Sigmoid colon (tissue), 7 donors: ENCODE measurements around the gene RASSF8. TPM values are rescaled to one million over a fixed set of nuclear protein-coding genes. Genes with fewer than 3 reads are reported as not detected.
A peak's percentile ranks its signal among the peaks of the same experiment; 100 is the strongest.

Experiments
- DNase-seq: peaks from one replicate; pipeline ENCODE4 v3.0.0-alpha.2; 2019
- H3K27ac ChIP-seq, 4 donors: fragments of 200-600 bp; sonication (generic); one replicate each; pipeline ENCODE4 v1.5.1; 2016 to 2019; ENCODE audit warnings: mild to moderate bottlenecking in 1 of 4
- H3K27me3 ChIP-seq, 3 donors: fragments of 200-600 bp; sonication (generic); one replicate each; pipeline ENCODE4 v1.5.1; 2019; ENCODE audit warnings: mild to moderate bottlenecking in 1 of 3
- H3K36me3 ChIP-seq, 4 donors: fragments of 200-600 bp; sonication (generic); one replicate each; pipeline ENCODE4 v1.5.1; 2016 to 2019
- H3K4me1 ChIP-seq, 4 donors: fragments of 200-600 bp; sonication (generic); one replicate each; pipeline ENCODE4 v1.5.1; 2017 to 2019
- H3K4me3 ChIP-seq, 4 donors: fragments of 200-600 bp; sonication (generic); one replicate each; pipeline ENCODE4 v1.5.1; 2017 to 2019; ENCODE audit warnings: mild to moderate bottlenecking in 2 of 4, moderate library complexity in 1 of 4
- H3K9me3 ChIP-seq, 4 donors: fragments of 200-600 bp in 3 of 4; sonication (generic) in 3 of 4; one replicate each; pipeline versions ENCODE4 v1.5.1 to v1.6.1; 2013 to 2019
- CTCF ChIP-seq, 4 experiments: fragments of 450-650 bp in 3 of 4; fragments of 200-600 bp in 1 of 4; IDR thresholded peaks; one replicate each; pipeline ENCODE4 v1.5.1; 2016 to 2019; ENCODE audit warnings: antibody characterized with exemption in 4 of 4, mild to moderate bottlenecking in 3 of 4, moderate library complexity in 2 of 4
- EP300 ChIP-seq, 4 donors: sonication (generic); formaldehyde crosslinking; IDR thresholded peaks; one replicate each; pipeline ENCODE4 v1.6.1; 2017; ENCODE audit warnings: antibody characterized with exemption in 4 of 4
- POLR2A ChIP-seq, 2 donors: fragments of 450-650 bp; IDR thresholded peaks; one replicate each; pipeline ENCODE4 v1.6.1; 2016; ENCODE audit warnings: antibody characterized with exemption in 2 of 2, mild to moderate bottlenecking in 2 of 2, moderate library complexity in 2 of 2
- POLR2AphosphoS5 ChIP-seq, 4 donors: sonication (generic); formaldehyde crosslinking; IDR thresholded peaks; one replicate each; pipeline ENCODE4 v1.6.1; 2017; ENCODE audit warnings: antibody characterized with exemption in 4 of 4
- WGBS, 2 donors: extraction: QIAGEN DNeasy Blood & Tissue Kit; methylation state at CpG; one replicate each; pipeline ENCODE4 v1.1.7; 2013; 5-methylcytosine and 5-hydroxymethylcytosine counted together
- intact Hi-C: fragments of 100-400 bp; cut with DNase I; formaldehyde crosslinking; loops from one replicate; pipeline ENCODE4 v1.15.1; 2023
- polyA plus RNA-seq, 3 donors: library from polyadenylated mRNA; stranded (reverse); fragments of 200-250 nt; gene quantifications; one replicate each; pipeline ENCODE4 v1.2.3, GENCODE V29; 2013
- total RNA-seq, 4 donors: library from RNA; depleted of rRNA; stranded (reverse); fragments of >200 nt; gene quantifications; one replicate each; pipeline ENCODE4 v1.1.0, GENCODE V29; 2016
- donor health status: healthy with polysubstance abuse.
- donor health status: Bipolar disorder and iron deficiency.
- donor health status: healthy.

RASSF8 gene
- total and polyA plus RNA-seq, 7 donors, result 0.92 to 109 (median 74.0) TPM

GRCh38 chr12:25972783-25973182 is 14.3 kb downstream of the RASSF8 start:
- Histone ChIP-seq H3K27me3 (no peaks in the 10 kb centered on the region), H3K4me1 (peaks cover 0 to 98% (median 95%) of the 10 kb centered on the region in 4 donors), H3K36me3 (no peaks in the 10 kb centered on the region), H3K27ac (peak overlapping the region in 2 of 4 donors; percentile 69 to 84), H3K4me3 (no peak overlapping the region), H3K9me3 (no peaks in the 10 kb centered on the region)
- no peak for DNase-seq
- 89 to 92% methylated on average over 2 of the region's 2 CpGs for WGBS, 2 donors
- intact Hi-C loops, result loop anchor here (10.0 kb wide), 1 partner anchor 222 kb away; the partner anchor contains the start of gene SSPN
- TF ChIP-seq POLR2AphosphoS5 (IDR thresholded peaks at IDR 0.05) (no peak), CTCF (IDR thresholded peaks at IDR 0.05) (no peak), POLR2A (IDR thresholded peaks at IDR 0.05) (no peak), EP300 (IDR thresholded peaks at IDR 0.05) (no peak)

GRCh38 chr12:25975179-25975578 is 16.7 kb downstream of the RASSF8 start:
- intact Hi-C loops, result loop anchor here (10.0 kb wide), 1 partner anchor 220 kb away; the partner anchor contains the start of gene SSPN
- 90 to 99% methylated on average over 3 of the region's 3 CpGs for WGBS, 2 donors

GRCh38 chr12:25975682-25976081 is 17.2 kb downstream of the RASSF8 start:
- peaks cover 0 to 94% (median 88%) of the 10 kb centered on the region in 4 donors for H3K4me1 ChIP-seq
- H3K27ac ChIP-seq, result peak overlapping the region in 3 of 4 donors; percentile 8 to 84 (median 53)
- no peak for DNase-seq

More at GRCh38 chr12:25975179-25975578, 16.7 kb downstream of the RASSF8 start:
- Histone ChIP-seq H3K9me3 (no peaks in the 10 kb centered on the region), H3K27ac (peak overlapping the region in 2 of 4 donors; percentile 53 to 84), H3K36me3 (no peaks in the 10 kb centered on the region), H3K4me3 (no peak overlapping the region), H3K4me1 (peaks cover 0 to 97% (median 89%) of the 10 kb centered on the region in 4 donors), H3K27me3 (no peaks in the 10 kb centered on the region)
- TF ChIP-seq POLR2AphosphoS5 (IDR thresholded peaks at IDR 0.05) (no peak), POLR2A (IDR thresholded peaks at IDR 0.05) (no peak), EP300 (IDR thresholded peaks at IDR 0.05) (no peak), CTCF (IDR thresholded peaks at IDR 0.05) (no peak)
- no peak for DNase-seq

GRCh38 chr12:25976289-25976688 is 17.8 kb downstream of the RASSF8 start:
- peaks cover 0 to 94% (median 85%) of the 10 kb centered on the region in 4 donors for H3K4me1 ChIP-seq
- no peaks in the 10 kb centered on the region for H3K9me3 ChIP-seq
- intact Hi-C loops, result loop anchor here (10.0 kb wide), 1 partner anchor 219 kb away; the partner anchor contains the start of gene SSPN
- no peaks in the 10 kb centered on the region for H3K27me3 ChIP-seq
- peak overlapping the region in 3 of 4 donors; percentile 8 to 84 (median 53) for H3K27ac ChIP-seq
- DNase-seq, result no peak
- H3K4me3 ChIP-seq, result peak overlapping the region in 2 of 4 donors; percentile 12 to 20
- no peak for TF ChIP-seq CTCF (IDR thresholded peaks at IDR 0.05)
- no peak for TF ChIP-seq POLR2AphosphoS5 (IDR thresholded peaks at IDR 0.05)
- no peak for TF ChIP-seq EP300 (IDR thresholded peaks at IDR 0.05)
- no peak for TF ChIP-seq POLR2A (IDR thresholded peaks at IDR 0.05)
- H3K36me3 ChIP-seq, result no peaks in the 10 kb centered on the region
- 80 to 88% methylated on average over 4 of the region's 4 CpGs for WGBS, 2 donors

More at GRCh38 chr12:25975682-25976081, 17.2 kb downstream of the RASSF8 start:
- TF ChIP-seq CTCF (IDR thresholded peaks at IDR 0.05), result no peak
- no peak for TF ChIP-seq POLR2AphosphoS5 (IDR thresholded peaks at IDR 0.05)
- no peak for TF ChIP-seq EP300 (IDR thresholded peaks at IDR 0.05)
- no peak for TF ChIP-seq POLR2A (IDR thresholded peaks at IDR 0.05)
- Histone ChIP-seq H3K9me3 (no peaks in the 10 kb centered on the region), H3K27me3 (no peaks in the 10 kb centered on the region), H3K36me3 (no peaks in the 10 kb centered on the region), H3K4me3 (no peak overlapping the region)
- intact Hi-C loops, result loop anchor here (10.0 kb wide), 1 partner anchor 219 kb away; the partner anchor contains the start of gene SSPN
- 88 to 95% methylated on average over 2 of the region's 2 CpGs for WGBS, 2 donors
